Activated naive CD4-positive, alpha-beta T cell treated with anti-CD3 and anti-CD28 coated beads, Interleukin-2, amount 10 ng/mL, durations not matched to agents 7 days and 5 days (primary cell): Measurements from ENCODE around the gene GTPBP8.
"Not testable (repeated sequence)": the region's sequence is repeated elsewhere in the genome, so short reads cannot be mapped to it uniquely, and the experiment has no call there.

ENCODE experiments used
- CTCF ChIA-PET: fragments of 350-600 bp; sonication (Branson Sonifier 250); formaldehyde crosslinking; loops from one replicate; lab custom pipeline; 2021; ENCODE audit warnings: antibody characterized with exemption; lab: Charles Lee
- DNase-seq: peaks from one replicate; pipeline ENCODE4 v3.0.0-alpha.2; 2020
- H3K27ac Mint-ChIP-seq: one replicate; pipeline ENCODE4 v1.8.0; 2021; ENCODE audit warnings: mild to moderate bottlenecking, moderate library complexity, mixed read lengths
- H3K27me3 Mint-ChIP-seq: one replicate; pipeline ENCODE4 v1.8.0; 2021; ENCODE audit warnings: mild to moderate bottlenecking, mixed read lengths
- H3K36me3 Mint-ChIP-seq: one replicate; pipeline ENCODE4 v1.8.0; 2021; ENCODE audit warnings: mixed read lengths
- H3K4me1 Mint-ChIP-seq: one replicate; pipeline ENCODE4 v1.8.0; 2021; ENCODE audit warnings: mixed read lengths
- H3K4me3 Mint-ChIP-seq: one replicate; pipeline ENCODE4 v1.8.0; 2021; ENCODE audit warnings: mild to moderate bottlenecking, moderate library complexity, mixed read lengths
- H3K9me3 Mint-ChIP-seq: one replicate; pipeline ENCODE4 v1.8.0; 2021; ENCODE audit warnings: mixed read lengths

GTPBP8 gene

GRCh38 chr3:113008117-113008516, 17.3 kb downstream of the GTPBP8 start:
- H3K36me3 Mint-ChIP-seq: peaks cover 70% of the 10 kb centered on the region
- H3K27me3 Mint-ChIP-seq: no peaks in the 10 kb centered on the region
- DNase-seq: no peak
- no peak overlapping the region for H3K4me3 Mint-ChIP-seq
- CTCF ChIA-PET: interaction anchor here (1.1 kb wide), 1 partner anchor 27 kb away, joined by 3 read pairs; no protein-coding TSS in a partner anchor
- H3K4me1 Mint-ChIP-seq: peaks cover 59% of the 10 kb centered on the region
- no peak overlapping the region for H3K27ac Mint-ChIP-seq
- H3K9me3 Mint-ChIP-seq: no peaks in the 10 kb centered on the region

- no peaks in the 10 kb centered on the region for H3K27me3 Mint-ChIP-seq
- no peak for DNase-seq
- H3K36me3 Mint-ChIP-seq: peaks cover 63% of the 10 kb centered on the region
- no peaks in the 10 kb centered on the region for H3K9me3 Mint-ChIP-seq
- CTCF ChIA-PET: no interaction called here
- H3K4me1 Mint-ChIP-seq: peaks cover 45% of the 10 kb centered on the region
- H3K4me3 Mint-ChIP-seq: no peak overlapping the region
- H3K27ac Mint-ChIP-seq: peak overlapping the region; percentile 66
Observed at GRCh38 chr3:113013593-113013992, 22.8 kb downstream of the GTPBP8 start.

- CTCF ChIA-PET: interaction anchor here (1.2 to 2.2 kb wide), 5 partner anchors 8 to 377 kb away, joined by 3 to 7 read pairs (median 6); no protein-coding TSS in a partner anchor
- Mint-ChIP-seq H3K4me1 (peaks cover 49% of the 10 kb centered on the region), H3K9me3 (peaks cover 2% of the 10 kb centered on the region), H3K36me3 (peaks cover 33% of the 10 kb centered on the region), H3K27ac (peak overlapping the region; percentile 90), H3K27me3 (no peaks in the 10 kb centered on the region), H3K4me3 (peak overlapping the region; percentile 95)
- DNase-seq: peak; percentile 23
Observed at GRCh38 chr3:113018536-113019181, 27.9 kb downstream of the GTPBP8 start.

- Mint-ChIP-seq H3K27ac (peak overlapping the region; percentile 90), H3K36me3 (peaks cover 28% of the 10 kb centered on the region), H3K9me3 (peaks cover 2% of the 10 kb centered on the region), H3K4me1 (peaks cover 46% of the 10 kb centered on the region), H3K4me3 (peak overlapping the region; percentile 95), H3K27me3 (no peaks in the 10 kb centered on the region)
- CTCF ChIA-PET: interaction anchor here (1.2 to 2.2 kb wide), 5 partner anchors 9 to 378 kb away, joined by 3 to 7 read pairs (median 6); no protein-coding TSS in a partner anchor
- DNase-seq: peak; percentile 87
Observed at GRCh38 chr3:113019182-113020137, 28.7 kb downstream of the GTPBP8 start.

- CTCF ChIA-PET: interaction anchor here (1.2 kb wide), 1 partner anchor 14 kb away, joined by 3 read pairs; no protein-coding TSS in a partner anchor
- Mint-ChIP-seq H3K36me3 (peaks cover 19% of the 10 kb centered on the region), H3K27ac (no peak overlapping the region), H3K9me3 (peaks cover 2% of the 10 kb centered on the region), H3K4me3 (no peak overlapping the region), H3K27me3 (no peaks in the 10 kb centered on the region), H3K4me1 (peaks cover 39% of the 10 kb centered on the region)
- DNase-seq: no peak
Observed at GRCh38 chr3:113021471-113021870, 30.7 kb downstream of the GTPBP8 start.

GRCh38 chr3:113034011-113034410, 43.2 kb downstream of the GTPBP8 start:
- Mint-ChIP-seq H3K4me1 (no peaks in the 10 kb centered on the region), H3K36me3 (no peaks in the 10 kb centered on the region), H3K27ac (no peak overlapping the region), H3K27me3 (no peaks in the 10 kb centered on the region), H3K4me3 (no peak overlapping the region), H3K9me3 (no peaks in the 10 kb centered on the region)
- no peak for DNase-seq
- CTCF ChIA-PET: interaction anchor here (1.1 to 1.2 kb wide), 2 partner anchors 255 to 299 kb away, joined by 3 to 5 read pairs; no protein-coding TSS in a partner anchor

GRCh38 chr3:113035387-113035982, 44.7 kb downstream of the GTPBP8 start:
- Mint-ChIP-seq H3K4me3 (no peak overlapping the region), H3K27ac (peak overlapping the region; percentile 42), H3K9me3 (no peaks in the 10 kb centered on the region), H3K4me1 (no peaks in the 10 kb centered on the region), H3K36me3 (no peaks in the 10 kb centered on the region), H3K27me3 (no peaks in the 10 kb centered on the region)
- DNase-seq: peak; percentile 46
- CTCF ChIA-PET: interaction anchor here (0.6 to 2.7 kb wide), 15 partner anchors 14 to 392 kb away, joined by 3 to 15 read pairs (median 4); a partner anchor contains a TSS

GRCh38 chr3:113038328-113038727, 47.5 kb downstream of the GTPBP8 start:
- H3K4me1 Mint-ChIP-seq: no peaks in the 10 kb centered on the region
- CTCF ChIA-PET: no interaction called here
- H3K9me3 Mint-ChIP-seq: no peaks in the 10 kb centered on the region
- no peak for DNase-seq
- H3K27me3 Mint-ChIP-seq: no peaks in the 10 kb centered on the region
- no peaks in the 10 kb centered on the region for H3K36me3 Mint-ChIP-seq
- no peak overlapping the region for H3K4me3 Mint-ChIP-seq
- H3K27ac Mint-ChIP-seq: no peak overlapping the region

GRCh38 chr3:113039546-113039945, 48.8 kb downstream of the GTPBP8 start:
- H3K27me3 Mint-ChIP-seq: no peaks in the 10 kb centered on the region
- H3K36me3 Mint-ChIP-seq: no peaks in the 10 kb centered on the region
- H3K4me1 Mint-ChIP-seq: no peaks in the 10 kb centered on the region
- no peak for DNase-seq
- CTCF ChIA-PET: no interaction called here
- no peaks in the 10 kb centered on the region for H3K9me3 Mint-ChIP-seq
- H3K4me3 Mint-ChIP-seq: no peak overlapping the region
- H3K27ac Mint-ChIP-seq: no peak overlapping the region

GRCh38 chr3:113040231-113040630, 49.4 kb downstream of the GTPBP8 start:
- H3K36me3 Mint-ChIP-seq: peaks cover 3% of the 10 kb centered on the region
- CTCF ChIA-PET: no interaction called here
- H3K9me3 Mint-ChIP-seq: peaks cover 4% of the 10 kb centered on the region
- no peaks in the 10 kb centered on the region for H3K27me3 Mint-ChIP-seq
- no peak overlapping the region for H3K27ac Mint-ChIP-seq
- DNase-seq: no peak
- no peak overlapping the region for H3K4me3 Mint-ChIP-seq
- peaks cover 2% of the 10 kb centered on the region for H3K4me1 Mint-ChIP-seq

GRCh38 chr3:113043686-113044085, 52.9 kb downstream of the GTPBP8 start:
- peaks cover 4% of the 10 kb centered on the region for H3K36me3 Mint-ChIP-seq
- peaks cover 3% of the 10 kb centered on the region for H3K4me1 Mint-ChIP-seq
- no peak for DNase-seq
- no peak overlapping the region for H3K4me3 Mint-ChIP-seq
- CTCF ChIA-PET: no interaction called here
- H3K27ac Mint-ChIP-seq: no peak overlapping the region
- H3K9me3 Mint-ChIP-seq: peaks cover 7% of the 10 kb centered on the region
- no peaks in the 10 kb centered on the region for H3K27me3 Mint-ChIP-seq

GRCh38 chr3:113046186-113046965, 55.6 kb downstream of the GTPBP8 start:
- H3K36me3 Mint-ChIP-seq, H3K9me3 Mint-ChIP-seq, CTCF ChIA-PET, H3K27me3 Mint-ChIP-seq, H3K27ac Mint-ChIP-seq, H3K4me3 Mint-ChIP-seq, DNase-seq, H3K4me1 Mint-ChIP-seq: not testable (repeated sequence)

- peak; percentile 91 for DNase-seq
- H3K9me3 Mint-ChIP-seq: peaks cover 2% of the 10 kb centered on the region
- no peak overlapping the region for H3K27ac Mint-ChIP-seq
- H3K4me1 Mint-ChIP-seq: peaks cover 2% of the 10 kb centered on the region
- CTCF ChIA-PET: interaction anchor here (1.0 to 3.3 kb wide), 3 partner anchors 15 to 238 kb away, joined by 3 to 18 read pairs (median 4); no protein-coding TSS in a partner anchor
- no peak overlapping the region for H3K4me3 Mint-ChIP-seq
- no peaks in the 10 kb centered on the region for H3K36me3 Mint-ChIP-seq
- no peaks in the 10 kb centered on the region for H3K27me3 Mint-ChIP-seq
Observed at GRCh38 chr3:113051302-113051711, 60.5 kb downstream of the GTPBP8 start.
